Neural cell (in vitro differentiated cells): Measurements from ENCODE around the gene ARHGEF17. TPM values are rescaled to one million over a fixed set of nuclear protein-coding genes. Genes with fewer than 3 reads are reported as not detected.

ENCODE experiments used
- H2AFZ ChIP-seq: fragments of 200-600, 300-800 bp; sonication (generic), shearing (Covaris generic); 2 replicates; pipeline ENCODE4 v1.6.0; 2014; ENCODE audit warnings: low read depth, mild to moderate bottlenecking, antibody characterized with exemption, low read length, moderate library complexity
- H3F3A ChIP-seq: fragments of 200-600 bp; shearing (Covaris generic); 2 replicates; pipeline ENCODE4 v1.6.1; 2016; ENCODE audit warnings: mild to moderate bottlenecking, moderate library complexity, mixed read lengths, antibody characterized with exemption, low read length; ENCODE audit not compliant: insufficient read depth, poor library complexity, severe bottlenecking
- H3K27ac ChIP-seq: fragments of 200-600, 300-800 bp; sonication (generic), shearing (Covaris generic); 2 replicates; pipeline ENCODE4 v1.5.1; 2014; ENCODE audit warnings: mild to moderate bottlenecking, low read length, moderate library complexity
- H3K27me3 ChIP-seq: fragments of 300-800, 200-600 bp; sonication (generic), shearing (Covaris generic); 2 replicates; pipeline ENCODE4 v1.6.0; 2014; ENCODE audit warnings: mild to moderate bottlenecking, low read depth, low read length, moderate library complexity; ENCODE audit not compliant: insufficient read depth
- H3K36me3 ChIP-seq: fragments of 300-800, 200-600 bp; sonication (generic), shearing (Covaris generic); 2 replicates; pipeline ENCODE4 v1.5.1; 2014; ENCODE audit warnings: mild to moderate bottlenecking, antibody characterized with exemption, low read length, moderate library complexity; ENCODE audit not compliant: insufficient read depth
- H3K4me2 ChIP-seq: fragments of 300-800, 200-600 bp; sonication (generic), shearing (Covaris generic); 2 replicates; pipeline ENCODE4 v1.6.0; 2014; ENCODE audit warnings: mild to moderate bottlenecking, low read length
- H3K4me3 ChIP-seq: fragments of 300-800, 200-600 bp; sonication (generic), shearing (Covaris generic); 2 replicates; pipeline ENCODE4 v1.5.1; 2014; ENCODE audit warnings: mild to moderate bottlenecking, low read length, moderate library complexity
- H3K79me2 ChIP-seq: fragments of 200-600 bp; shearing (Covaris generic); replicated peaks from 2 replicates; pipeline ENCODE4 v1.6.0; 2014; ENCODE audit warnings: mild to moderate bottlenecking, low read length, moderate library complexity; ENCODE audit not compliant: insufficient read depth
- H3K9ac ChIP-seq: fragments of 300-800, 200-600 bp; sonication (generic), shearing (Covaris generic); 2 replicates; pipeline ENCODE4 v1.6.1; 2016; ENCODE audit warnings: mild to moderate bottlenecking, low read length, mixed read lengths
- H3K9me2 ChIP-seq: fragments of 200-600 bp; shearing (Covaris generic); 2 replicates; pipeline ENCODE4 v1.6.1; 2016; ENCODE audit warnings: mild to moderate bottlenecking, low read length, mixed read lengths; ENCODE audit not compliant: insufficient read depth
- H3K9me3 ChIP-seq: fragments of 200-600, 300-800 bp; sonication (generic), shearing (Covaris generic); 2 replicates; pipeline ENCODE4 v1.6.1; 2016; ENCODE audit warnings: mild to moderate bottlenecking, mixed run types, low read length, moderate library complexity, mixed read lengths
- H4K20me1 ChIP-seq: fragments of 200-600 bp; shearing (Covaris generic); 2 replicates; pipeline ENCODE4 v1.6.1; 2016; ENCODE audit warnings: mild to moderate bottlenecking, mixed run types; ENCODE audit not compliant: insufficient read depth
- CTCF ChIP-seq: fragments of 450-650 bp; IDR thresholded peaks from 2 replicates; pipeline ENCODE4 v1.5.1; 2014; ENCODE audit warnings: antibody characterized with exemption, mild to moderate bottlenecking, moderate library complexity; ENCODE audit not compliant: poor library complexity, severe bottlenecking
- EP300 ChIP-seq: fragments of 450-650 bp; conservative IDR thresholded peaks from 2 replicates; pipeline ENCODE4 v1.6.1; 2014; ENCODE audit warnings: antibody characterized with exemption, mild to moderate bottlenecking, moderate library complexity; ENCODE audit not compliant: poor library complexity, severe bottlenecking
- EZH2 ChIP-seq: fragments of 200-600, 300-800 bp; shearing (Covaris generic), sonication (generic); IDR thresholded peaks from 2 replicates; pipeline ENCODE4 v1.6.1; 2014; ENCODE audit warnings: antibody characterized with exemption, low read length, borderline replicate concordance, mild to moderate bottlenecking; ENCODE audit not compliant: insufficient read depth, poor library complexity, severe bottlenecking
- MXI1 ChIP-seq: fragments of 450-650 bp; conservative IDR thresholded peaks from 2 replicates; pipeline ENCODE4 v1.6.1; 2014; ENCODE audit warnings: antibody characterized with exemption, mild to moderate bottlenecking; ENCODE audit not compliant: poor library complexity, severe bottlenecking
- POLR2AphosphoS5 ChIP-seq: IDR thresholded peaks from 2 replicates; pipeline ENCODE4 v1.6.1; 2012
- RAD21 ChIP-seq: fragments of 450-650 bp; conservative IDR thresholded peaks from 2 replicates; pipeline ENCODE4 v1.6.1; 2014; ENCODE audit warnings: antibody characterized with exemption, mild to moderate bottlenecking, moderate library complexity
- REST ChIP-seq: IDR thresholded peaks from 2 replicates; pipeline ENCODE4 v1.6.1; 2012; ENCODE audit warnings: borderline replicate concordance
- SMC3 ChIP-seq: fragments of 450-650 bp; conservative IDR thresholded peaks from 2 replicates; pipeline ENCODE4 v1.6.1; 2014; ENCODE audit warnings: antibody characterized with exemption, mild to moderate bottlenecking, moderate library complexity; ENCODE audit not compliant: poor library complexity
- TAF1 ChIP-seq: IDR thresholded peaks from 2 replicates; pipeline ENCODE4 v1.6.1; 2012; ENCODE audit warnings: low read depth
- polyA plus RNA-seq: library from polyadenylated mRNA; depleted of rRNA; stranded (reverse); fragments of >200 nt; gene quantifications from 2 replicates; pipeline ENCODE4 v1.2.3, GENCODE V29; 2014

ARHGEF17 gene
- polyA plus RNA-seq, 1 donor from 2014 or later, result 7.9 TPM

- Histone ChIP-seq H3K4me2 (no peak overlapping the region), H3K27me3 (no peaks in the 10 kb centered on the region), H3K79me2 (no peaks in the 10 kb centered on the region), H3K9ac (no peak overlapping the region), H3K9me2 (no peaks in the 10 kb centered on the region), H4K20me1 (no peaks in the 10 kb centered on the region), H3K36me3 (peaks cover 17% of the 10 kb centered on the region), H2AFZ (no peak overlapping the region), H3F3A (no peaks in the 10 kb centered on the region), H3K27ac (no peak overlapping the region), H3K9me3 (no peaks in the 10 kb centered on the region), H3K4me3 (no peak overlapping the region)
- no peak for TF ChIP-seq EZH2
- no peak for TF ChIP-seq MXI1
- no peak for TF ChIP-seq REST
- no peak for TF ChIP-seq CTCF
- no peak for TF ChIP-seq SMC3
- no peak for TF ChIP-seq POLR2AphosphoS5
Measured at GRCh38 chr11:73404506-73405145, 96.5 kb downstream of the ARHGEF17 start.

GRCh38 chr11:73405146-73405510 lies 97.1 kb downstream of the ARHGEF17 start:
- Histone ChIP-seq H3K27ac (no peak overlapping the region), H2AFZ (no peak overlapping the region), H3F3A (no peaks in the 10 kb centered on the region), H3K9me2 (no peaks in the 10 kb centered on the region), H3K9ac (no peak overlapping the region), H4K20me1 (no peaks in the 10 kb centered on the region), H3K4me3 (no peak overlapping the region), H3K36me3 (peaks cover 18% of the 10 kb centered on the region), H3K27me3 (no peaks in the 10 kb centered on the region), H3K9me3 (no peaks in the 10 kb centered on the region), H3K4me2 (no peak overlapping the region), H3K79me2 (no peaks in the 10 kb centered on the region)
- TF ChIP-seq EP300 (no peak), MXI1 (no peak), EZH2 (no peak), RAD21 (no peak), SMC3 (no peak), CTCF (no peak), POLR2AphosphoS5 (no peak), TAF1 (no peak), REST (no peak)
